HG03460 (cell line): ENCODE data around the gene SERPINE1.

ENCODE experiments used
- ATAC-seq: cut with Tn5 transposase; IDR thresholded peaks from one replicate; pipeline ENCODE4 v1.9.1; 2021; ENCODE audit not compliant: unreplicated experiment

SERPINE1 gene

GRCh38 chr7:101185258-101185839, 58.4 kb downstream of the SERPINE1 start:
- no peak for ATAC-seq

- no peak for ATAC-seq
Measured at GRCh38 chr7:101186194-101186593, 59.3 kb downstream of the SERPINE1 start.

GRCh38 chr7:101186844-101187428, 60.0 kb downstream of the SERPINE1 start:
- no peak for ATAC-seq
